ENCODE data around the gene LAMTOR2.
"Not testable (repeated sequence)": the region's sequence is repeated elsewhere in the genome, so short reads cannot be mapped to it uniquely, and the experiment has no call there.

Gene LAMTOR2

GRCh38 chr1:156052862-156053767 lies 1.5 kb upstream of the LAMTOR2 start:
- no peak for DNase-seq

GRCh38 chr1:156053768-156054499 lies 648 bp upstream of the LAMTOR2 start, which contains the start of gene UBQLN4:
UBQLN4 (minus strand) TSS chr1:156053798; CDS start chr1:156053701, 97 bp downstream.
- peak; percentile 85 for DNase-seq

DNA sequence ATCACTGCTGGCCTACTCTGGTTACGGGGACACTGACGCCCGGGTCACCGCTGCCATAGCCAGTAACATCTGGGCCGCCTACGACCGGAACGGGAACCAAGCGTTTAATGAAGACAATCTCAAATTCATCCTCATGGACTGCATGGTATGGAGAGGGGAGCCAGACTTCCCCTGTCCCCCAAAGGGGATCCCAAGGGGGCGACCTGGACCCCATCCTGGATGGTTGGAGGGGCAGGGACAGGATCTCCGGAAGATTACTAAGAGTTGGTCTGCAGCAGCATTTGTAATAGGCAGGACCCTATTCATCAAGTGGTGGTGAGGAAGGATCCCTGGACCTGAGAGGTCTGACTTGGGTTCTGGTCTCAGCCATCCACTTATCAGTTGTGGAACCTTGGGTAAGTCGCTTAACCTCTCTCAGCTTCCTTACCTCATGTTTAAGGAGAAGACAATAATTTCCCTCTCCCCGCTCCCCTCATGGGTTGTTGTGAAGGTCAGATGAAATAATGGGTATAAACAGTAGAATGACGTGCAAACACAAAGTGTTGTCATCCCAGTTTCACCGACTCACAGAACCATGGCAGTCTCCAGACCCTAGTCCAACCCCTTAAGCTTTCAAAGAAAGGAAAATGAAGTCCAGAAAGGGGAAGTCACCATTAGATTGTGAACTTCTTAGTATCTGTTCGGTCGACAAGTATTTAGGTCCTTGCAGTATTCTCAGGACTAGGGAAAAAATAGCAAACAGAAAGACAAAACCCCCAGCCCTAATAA lies 883 bp downstream of the LAMTOR2 start:
- no peak for DNase-seq

DNA sequence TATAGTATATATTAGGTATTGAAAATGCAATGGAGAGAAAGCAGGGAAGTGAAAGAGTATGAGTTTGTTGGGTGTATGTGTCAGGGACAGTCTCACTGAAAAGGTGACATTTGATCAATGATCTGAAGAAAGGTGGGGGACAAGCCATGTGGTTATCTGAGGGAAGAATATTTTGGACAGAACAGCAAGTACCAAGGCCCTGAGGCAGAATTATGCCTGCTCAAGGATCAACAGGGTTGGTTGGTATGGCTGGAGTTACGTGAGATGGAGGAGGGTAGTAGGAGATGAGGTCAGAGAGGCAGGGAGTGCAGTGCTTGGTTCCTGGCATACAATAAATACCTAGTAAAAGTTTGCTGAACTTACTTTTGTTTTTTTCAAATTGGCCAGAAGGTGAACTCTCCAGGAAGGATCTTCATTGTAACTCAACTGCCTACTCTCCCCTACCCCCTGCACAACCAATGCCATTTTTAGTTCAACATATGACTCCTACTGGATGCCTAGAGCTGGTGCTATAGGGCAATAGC lies 1.8 kb downstream of the LAMTOR2 start:
- no peak for DNase-seq

DNA sequence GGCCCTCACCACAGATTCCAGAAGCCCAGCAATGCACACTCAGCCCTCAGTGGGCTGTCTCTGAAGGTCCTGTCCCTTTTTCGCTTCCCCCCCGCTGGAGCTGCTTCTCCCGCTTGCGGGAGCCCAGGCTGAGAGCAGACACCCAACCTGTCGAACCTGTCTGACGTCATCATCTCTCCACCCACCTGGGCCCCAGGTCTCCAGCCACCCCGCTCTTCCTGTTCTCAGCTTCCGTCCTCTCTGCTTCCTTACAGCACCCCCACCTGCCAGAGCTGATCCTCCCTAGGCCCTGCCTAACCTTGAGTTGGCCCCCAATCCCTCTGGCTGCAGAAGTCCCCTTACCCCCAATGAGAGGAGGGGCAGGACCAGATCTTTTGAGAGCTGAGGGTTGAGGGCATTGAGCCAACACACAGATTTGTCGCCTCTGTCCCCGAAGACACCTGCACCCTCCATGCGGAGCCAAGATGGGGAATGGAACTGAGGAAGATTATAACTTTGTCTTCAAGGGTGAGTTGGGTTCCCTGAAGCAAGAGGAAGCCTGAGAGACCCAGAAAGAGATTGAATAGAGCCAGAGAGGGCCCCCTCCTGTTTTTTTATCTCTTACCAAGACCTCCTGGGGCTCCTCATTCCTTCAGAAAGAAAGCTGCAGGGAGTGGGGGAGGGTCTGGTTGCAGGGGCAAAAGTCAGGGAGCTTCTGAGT lies 6.5 kb downstream of the LAMTOR2 start, which contains the start of gene RAB25:
Gene RAB25 (plus strand): TSS at position 224 of the 700 bp plus-strand sequence. CDS start 241 bp downstream, at position 465.
- no peak for DNase-seq

- no peak for DNase-seq
These were observed 7.6 kb downstream of the LAMTOR2 start for GRCh38 chr1:156062189-156062588.

GRCh38 chr1:156063997-156064285 lies 9.4 kb downstream of the LAMTOR2 start:
- no peak for DNase-seq

DNA sequence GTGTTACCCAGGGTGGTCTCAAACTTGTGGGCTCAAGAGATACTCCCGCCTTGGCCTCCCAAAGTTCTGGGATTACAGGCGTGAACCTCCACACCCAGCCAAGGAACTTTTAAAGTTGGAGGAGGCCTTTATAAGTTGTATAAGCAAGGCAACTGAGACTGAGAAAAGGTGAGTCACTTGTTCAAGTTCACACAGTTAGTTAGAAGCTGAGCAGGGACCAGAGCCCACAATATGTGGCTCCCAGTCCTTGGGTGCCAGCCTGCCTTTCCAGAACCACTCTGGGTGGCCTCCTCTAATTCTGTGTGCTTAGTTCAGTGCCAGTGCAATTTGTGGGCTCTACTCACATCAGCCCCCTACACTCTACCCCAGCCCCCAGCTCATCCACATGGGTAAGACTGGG lies 10.0 kb downstream of the LAMTOR2 start:
- DNase-seq, result no peak

- DNase-seq, result no peak
These were observed 10.6 kb downstream of the LAMTOR2 start for GRCh38 chr1:156065212-156065611.

DNA sequence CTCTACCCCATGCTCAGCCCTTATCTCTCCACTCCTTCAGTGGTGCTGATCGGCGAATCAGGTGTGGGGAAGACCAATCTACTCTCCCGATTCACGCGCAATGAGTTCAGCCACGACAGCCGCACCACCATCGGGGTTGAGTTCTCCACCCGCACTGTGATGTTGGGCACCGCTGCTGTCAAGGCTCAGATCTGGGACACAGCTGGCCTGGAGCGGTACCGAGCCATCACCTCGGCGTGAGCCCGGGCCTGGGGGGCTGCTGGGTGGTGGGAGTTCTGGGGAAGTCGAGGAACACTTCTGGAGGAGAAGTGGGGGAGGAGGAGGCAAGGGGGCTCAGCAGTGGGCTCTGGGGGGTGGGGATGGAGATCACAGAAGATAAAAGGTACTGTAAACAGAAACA lies 11.3 kb downstream of the LAMTOR2 start:
- no peak for DNase-seq

DNA sequence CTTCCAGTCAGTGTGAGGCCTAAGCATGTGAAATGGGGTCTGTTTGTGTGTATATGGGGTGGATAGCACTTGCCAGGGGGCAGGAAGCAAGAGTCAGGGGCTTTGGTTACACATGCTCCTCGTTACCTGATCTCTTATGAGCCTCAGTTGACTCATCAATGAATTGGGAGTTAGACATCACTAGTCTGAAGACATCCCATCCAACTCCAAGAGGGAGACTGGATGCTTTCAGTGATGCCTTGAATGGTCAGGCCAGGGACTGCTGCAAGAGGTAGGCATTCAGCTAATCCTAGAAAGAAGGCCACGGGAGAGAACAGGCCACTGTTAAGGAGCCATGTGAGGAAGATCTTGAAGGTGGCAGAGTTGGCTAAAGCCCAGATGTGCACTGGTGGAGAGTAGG lies 12.7 kb downstream of the LAMTOR2 start:
- no peak for DNase-seq

GRCh38 chr1:156069490-156070455 lies 15.2 kb downstream of the LAMTOR2 start:
- no peak for DNase-seq

DNA sequence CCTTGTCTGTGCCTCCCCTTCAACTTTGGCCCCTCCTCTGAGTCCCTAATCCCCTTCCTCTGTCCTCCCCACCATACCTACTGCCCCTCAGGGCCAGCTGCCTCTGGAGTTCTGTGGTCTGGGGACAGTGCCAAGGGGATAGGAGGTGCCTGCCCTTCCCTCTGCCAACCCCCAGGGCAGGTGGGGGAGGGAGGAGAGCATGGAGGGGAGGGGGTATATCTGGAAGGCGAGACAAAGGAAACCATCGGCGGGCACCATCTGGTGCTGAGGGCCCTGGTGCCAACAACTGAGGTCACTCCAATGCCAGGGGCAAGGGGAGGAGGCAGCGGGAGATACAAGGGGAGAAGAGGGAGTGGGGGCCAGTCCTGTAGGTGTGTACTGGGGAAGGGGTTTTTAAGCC lies 16.0 kb downstream of the LAMTOR2 start:
- DNase-seq, result no peak

GRCh38 chr1:156071332-156071816 lies 16.8 kb downstream of the LAMTOR2 start:
- DNase-seq, result not testable (repeated sequence)

DNA sequence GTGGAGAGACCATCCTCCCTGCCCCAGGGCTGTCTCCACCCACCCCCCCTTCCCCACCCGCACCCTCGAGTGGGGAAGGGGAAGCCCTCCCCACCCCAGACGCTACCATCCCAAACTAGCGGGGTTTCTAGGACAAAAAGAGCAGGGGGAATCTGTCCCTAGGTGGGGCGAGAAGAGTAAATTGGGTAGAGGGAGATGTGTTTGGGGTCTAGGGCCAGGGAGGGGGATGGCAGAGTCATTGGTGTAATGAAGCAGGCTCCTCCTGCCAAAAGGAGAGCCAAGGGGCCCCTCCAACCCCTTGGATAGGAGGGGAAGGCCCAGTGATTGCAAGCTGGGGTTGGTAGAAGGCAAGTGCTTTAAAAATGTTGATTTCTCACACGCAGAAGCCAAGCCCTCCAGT lies 17.7 kb downstream of the LAMTOR2 start:
- DNase-seq, result no peak

DNA sequence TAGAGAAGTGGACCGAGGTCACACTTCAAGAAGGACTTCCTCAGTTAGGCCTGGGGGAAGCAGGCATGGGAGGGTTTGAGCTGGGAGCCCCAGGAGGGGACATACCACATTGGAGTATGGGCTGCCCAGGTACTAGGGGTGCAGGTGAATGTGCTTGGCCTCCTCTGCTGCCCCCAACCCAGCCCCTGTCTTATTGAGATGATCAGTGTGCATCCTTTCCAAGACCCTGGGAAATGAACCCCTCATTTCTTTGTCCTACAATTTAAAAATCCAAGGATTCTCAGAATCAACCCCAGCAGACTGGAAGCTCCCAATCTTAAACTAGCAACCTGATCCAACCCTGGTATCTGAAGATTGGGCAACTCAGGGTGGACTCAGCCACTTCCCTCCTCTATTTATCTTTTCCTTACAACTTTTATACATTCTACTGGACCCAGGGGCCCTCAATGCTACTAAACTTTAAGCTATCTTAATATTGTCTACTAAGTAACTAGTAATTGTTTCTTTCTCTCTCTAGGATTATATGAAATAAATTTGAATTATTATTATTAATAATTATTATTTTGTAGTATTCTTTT lies 18.6 kb downstream of the LAMTOR2 start:
- DNase-seq, result no peak

- no peak for DNase-seq
These were observed 19.2 kb downstream of the LAMTOR2 start for GRCh38 chr1:156073740-156074139.

DNA sequence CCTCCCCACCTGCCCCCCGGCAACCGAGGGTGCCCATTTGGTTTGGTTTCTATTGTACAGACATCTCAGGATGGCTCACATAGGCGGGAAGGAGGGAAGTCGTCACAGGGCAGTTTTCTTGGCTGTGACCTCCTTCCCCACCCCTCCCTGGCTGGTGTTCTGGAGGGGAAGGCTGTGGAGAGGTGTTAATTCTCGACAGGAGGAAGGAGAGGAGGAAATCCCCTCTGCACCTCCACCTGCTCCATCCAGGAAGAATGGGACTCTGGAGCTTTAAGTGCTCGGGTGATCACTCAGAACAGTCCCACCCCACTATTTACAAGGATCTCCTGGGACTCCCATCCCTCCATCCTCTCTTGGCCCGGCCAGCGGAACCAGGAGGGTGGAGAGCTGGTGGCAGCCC lies 20.1 kb downstream of the LAMTOR2 start:
- DNase-seq, result no peak

GRCh38 chr1:156075162-156075561 lies 20.6 kb downstream of the LAMTOR2 start:
- DNase-seq, result no peak

DNA sequence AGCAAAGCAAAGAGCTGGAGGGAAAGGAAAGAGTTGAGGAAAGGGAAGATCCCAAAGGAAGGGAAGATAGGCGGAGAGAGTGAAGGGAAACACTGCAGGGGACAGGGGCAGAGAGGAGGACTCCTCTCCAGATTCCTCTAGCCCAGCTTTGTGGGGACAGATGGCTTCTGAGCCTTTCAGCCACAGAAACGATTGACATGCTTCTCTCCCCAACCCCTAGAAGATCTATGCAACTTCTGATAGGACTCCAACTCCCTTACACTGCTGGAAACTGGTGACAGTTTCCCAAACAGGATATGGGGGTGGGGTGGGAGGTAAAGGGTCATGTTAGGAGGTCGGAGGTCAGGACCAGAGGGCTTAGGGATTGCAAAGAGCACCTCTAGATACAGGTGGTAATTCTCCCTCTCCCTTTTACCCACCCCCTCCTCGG lies 21.2 kb downstream of the LAMTOR2 start:
- no peak for DNase-seq
